Progenitor cell of endocrine pancreas (in vitro differentiated cells): Measurements from ENCODE around the gene RCOR3. TPM values are rescaled to one million over a fixed set of nuclear protein-coding genes. Genes with fewer than 3 reads are reported as not detected.
"Not testable (repeated sequence)": the region's sequence is repeated elsewhere in the genome, so short reads cannot be mapped to it uniquely, and the experiment has no call there.

ENCODE experiments used
- DNase-seq: peaks from one replicate; pipeline ENCODE4 v3.0.0; 2021; ENCODE audit warnings: low spot score; ENCODE audit not compliant: unreplicated experiment
- H3K27ac Mint-ChIP-seq: 2 replicates; pipeline ENCODE4 v1.8.0; 2021; ENCODE audit warnings: mild to moderate bottlenecking, moderate library complexity, mixed read lengths
- H3K27me3 Mint-ChIP-seq: 2 replicates; pipeline ENCODE4 v1.8.0; 2021; ENCODE audit warnings: mixed read lengths
- H3K36me3 Mint-ChIP-seq: 2 replicates; pipeline ENCODE4 v1.8.0; 2022; ENCODE audit warnings: mixed read lengths; ENCODE audit not compliant: insufficient read depth
- H3K4me1 Mint-ChIP-seq: 2 replicates; pipeline ENCODE4 v1.8.0; 2021; ENCODE audit warnings: low read depth, mixed read lengths
- H3K4me3 Mint-ChIP-seq: 2 replicates; pipeline ENCODE4 v1.8.0; 2021; ENCODE audit warnings: low read depth, mild to moderate bottlenecking, moderate library complexity, mixed read lengths
- H3K9me3 Mint-ChIP-seq: 2 replicates; pipeline ENCODE4 v1.8.0; 2021; ENCODE audit warnings: low read depth, mixed read lengths
- CTCF ChIP-seq: fragments of 200-600 bp; sonication (generic); IDR thresholded peaks from one replicate; pipeline ENCODE4 v1.5.0; 2021; ENCODE audit warnings: antibody characterized with exemption, mild to moderate bottlenecking; ENCODE audit not compliant: unreplicated experiment
- total RNA-seq: library from RNA; stranded (reverse); gene quantifications from 2 replicates; pipeline ENCODE4 v1.2.1, GENCODE V29; 2021

The RCOR3 gene
- total RNA-seq, 1 donor from 2014 or later, result 63.0 TPM

- peaks cover 4% of the 10 kb centered on the region for H3K36me3 Mint-ChIP-seq
- H3K27ac Mint-ChIP-seq, result peak overlapping the region; percentile 97
- DNase-seq, result no peak
- peaks cover 21% of the 10 kb centered on the region for H3K4me1 Mint-ChIP-seq
- peak overlapping the region; percentile 88 for H3K4me3 Mint-ChIP-seq
- H3K9me3 Mint-ChIP-seq, result no peaks in the 10 kb centered on the region
- H3K27me3 Mint-ChIP-seq, result no peaks in the 10 kb centered on the region
- TF ChIP-seq CTCF, result no peak
These were observed 1.3 kb upstream of the RCOR3 start for GRCh38 chr1:211257826-211258225.

- TF ChIP-seq CTCF, result no peak
- peak; percentile 56 for DNase-seq
- no peaks in the 10 kb centered on the region for H3K27me3 Mint-ChIP-seq
- peak overlapping the region; percentile 88 for H3K4me3 Mint-ChIP-seq
- H3K9me3 Mint-ChIP-seq, result no peaks in the 10 kb centered on the region
- peaks cover 4% of the 10 kb centered on the region for H3K36me3 Mint-ChIP-seq
- peak overlapping the region; percentile 97 for H3K27ac Mint-ChIP-seq
- H3K4me1 Mint-ChIP-seq, result peaks cover 21% of the 10 kb centered on the region
These were observed 833 bp upstream of the RCOR3 start for GRCh38 chr1:211258310-211258755.

- no peak for TF ChIP-seq CTCF
- Mint-ChIP-seq H3K27ac (peak overlapping the region; percentile 93), H3K9me3 (no peaks in the 10 kb centered on the region), H3K4me3 (peak overlapping the region; percentile 88), H3K4me1 (peaks cover 21% of the 10 kb centered on the region), H3K36me3 (peaks cover 6% of the 10 kb centered on the region), H3K27me3 (no peaks in the 10 kb centered on the region)
- DNase-seq, result no peak
These were observed 516 bp downstream of the RCOR3 start for GRCh38 chr1:211259638-211260126.

GRCh38 chr1:211260141-211261107 is 1.3 kb downstream of the RCOR3 start:
- no peak for TF ChIP-seq CTCF
- Mint-ChIP-seq H3K27me3 (no peaks in the 10 kb centered on the region), H3K27ac (peak overlapping the region; percentile 91), H3K9me3 (no peaks in the 10 kb centered on the region), H3K4me3 (peak overlapping the region; percentile 88), H3K4me1 (peaks cover 21% of the 10 kb centered on the region), H3K36me3 (peaks cover 7% of the 10 kb centered on the region)
- DNase-seq, result peak; percentile 43

- Mint-ChIP-seq H3K9me3 (no peaks in the 10 kb centered on the region), H3K27ac (peak overlapping the region; percentile 82), H3K27me3 (no peaks in the 10 kb centered on the region), H3K36me3 (peaks cover 10% of the 10 kb centered on the region), H3K4me1 (peaks cover 24% of the 10 kb centered on the region), H3K4me3 (peak overlapping the region; percentile 88)
- no peak for DNase-seq
- TF ChIP-seq CTCF, result no peak
These were observed 2.1 kb downstream of the RCOR3 start for GRCh38 chr1:211261229-211261628.

GRCh38 chr1:211263022-211263421 is 3.9 kb downstream of the RCOR3 start:
- H3K27me3 Mint-ChIP-seq, H3K9me3 Mint-ChIP-seq, DNase-seq, H3K27ac Mint-ChIP-seq, H3K4me3 Mint-ChIP-seq, H3K4me1 Mint-ChIP-seq: not testable (repeated sequence)
- H3K36me3 Mint-ChIP-seq, result peaks cover 12% of the 10 kb centered on the region
